ENCODE results near the gene JARID2.

DNA sequence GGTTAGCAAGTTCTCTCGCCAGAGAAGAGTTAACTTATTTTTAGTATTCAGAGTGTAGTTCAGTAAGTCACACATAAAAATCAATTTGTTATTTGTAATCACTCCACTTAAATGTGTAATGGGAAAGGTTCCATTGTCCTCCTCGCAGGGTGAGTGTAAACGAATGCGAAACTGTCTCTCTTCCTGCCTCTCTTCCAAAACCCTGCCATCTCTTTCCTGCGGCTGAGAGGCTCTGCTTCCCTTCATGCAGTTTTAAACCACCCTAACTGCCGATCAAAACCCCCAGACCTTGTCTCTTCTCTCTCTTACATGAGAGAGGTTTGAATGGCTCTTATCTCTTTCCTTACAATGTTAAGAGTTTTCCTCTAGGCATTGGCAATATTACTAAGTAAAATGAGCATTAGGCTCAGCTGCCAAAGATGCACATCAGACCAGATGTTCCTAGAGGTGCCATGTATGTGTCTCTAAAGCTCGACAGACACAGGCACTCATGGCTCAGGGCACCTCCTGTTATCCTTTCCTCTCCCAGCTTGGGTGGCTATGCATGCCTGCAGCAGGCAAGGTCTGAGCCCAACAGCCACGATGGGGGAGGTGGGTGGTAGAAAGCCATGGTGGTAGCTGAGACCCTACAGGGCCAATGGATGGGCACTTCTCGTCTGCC lies 91.2 kb downstream of the JARID2 start:
- TF ChIP-seq, protein P1, sequence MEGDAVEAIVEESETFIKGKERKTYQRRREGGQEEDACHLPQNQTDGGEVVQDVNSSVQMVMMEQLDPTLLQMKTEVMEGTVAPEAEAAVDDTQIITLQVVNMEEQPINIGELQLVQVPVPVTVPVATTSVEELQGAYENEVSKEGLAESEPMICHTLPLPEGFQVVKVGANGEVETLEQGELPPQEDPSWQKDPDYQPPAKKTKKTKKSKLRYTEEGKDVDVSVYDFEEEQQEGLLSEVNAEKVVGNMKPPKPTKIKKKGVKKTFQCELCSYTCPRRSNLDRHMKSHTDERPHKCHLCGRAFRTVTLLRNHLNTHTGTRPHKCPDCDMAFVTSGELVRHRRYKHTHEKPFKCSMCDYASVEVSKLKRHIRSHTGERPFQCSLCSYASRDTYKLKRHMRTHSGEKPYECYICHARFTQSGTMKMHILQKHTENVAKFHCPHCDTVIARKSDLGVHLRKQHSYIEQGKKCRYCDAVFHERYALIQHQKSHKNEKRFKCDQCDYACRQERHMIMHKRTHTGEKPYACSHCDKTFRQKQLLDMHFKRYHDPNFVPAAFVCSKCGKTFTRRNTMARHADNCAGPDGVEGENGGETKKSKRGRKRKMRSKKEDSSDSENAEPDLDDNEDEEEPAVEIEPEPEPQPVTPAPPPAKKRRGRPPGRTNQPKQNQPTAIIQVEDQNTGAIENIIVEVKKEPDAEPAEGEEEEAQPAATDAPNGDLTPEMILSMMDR (IDR thresholded peaks at IDR 0.05; ENCODE audit: low read length) = no peak
- no peak for TF ChIP-seq EZH2 (IDR thresholded peaks at IDR 0.05; ENCODE audit: borderline replicate concordance, low read length)

Data from OCI-LY1 (cell line).